ENCODE results near the gene CTBS. TPM values are rescaled to one million over a fixed set of nuclear protein-coding genes. Genes with fewer than 3 reads are reported as not detected.

The CTBS gene
- total RNA-seq, 1 donor from 2014 or later: 11.2 TPM

GRCh38 chr1:84505493-84506001 is 68.7 kb downstream of the CTBS start:
- ATAC-seq: peak; percentile 55

DNA sequence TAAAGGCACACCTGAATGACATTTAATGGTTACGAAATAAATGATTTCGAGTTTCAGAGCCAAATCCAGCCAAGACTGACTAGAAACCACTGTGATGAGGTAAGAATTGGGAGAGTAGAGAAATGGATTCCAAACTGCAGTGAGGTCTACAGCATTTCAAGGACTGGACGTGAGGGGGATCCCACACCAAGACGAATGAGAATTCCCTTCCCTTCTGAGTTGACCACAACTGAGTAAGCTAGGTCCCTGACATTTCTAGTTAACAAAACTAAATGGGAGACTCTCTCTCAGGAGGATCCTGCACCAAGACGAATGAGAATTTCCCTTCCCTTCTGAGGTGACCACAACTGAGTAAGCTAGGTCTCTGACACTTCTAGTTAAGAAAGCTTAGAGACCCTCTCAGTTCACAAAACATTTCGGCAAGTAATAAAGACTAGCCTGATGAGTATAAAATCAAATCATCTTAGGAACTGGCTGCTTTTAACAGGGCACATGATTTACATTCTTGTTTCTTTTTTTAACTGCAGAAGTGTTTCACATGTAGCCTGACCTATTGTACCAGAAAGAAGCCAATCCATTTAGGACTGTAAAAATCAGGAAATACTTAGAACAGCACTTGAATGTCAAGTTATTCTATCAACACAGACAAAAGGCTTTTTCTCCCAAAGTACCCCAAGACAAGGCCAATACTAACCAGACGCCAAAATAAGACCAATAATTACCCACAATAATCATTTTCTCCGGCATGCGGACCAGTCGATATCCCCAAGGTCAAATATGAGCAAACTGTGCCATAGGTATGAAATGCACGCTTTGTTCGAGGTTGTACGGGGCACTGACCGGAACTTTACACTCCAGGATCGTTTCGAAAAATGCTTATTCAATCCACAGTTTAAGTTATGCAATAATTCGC is 69.4 kb downstream of the CTBS start:
- no peak for ATAC-seq

DNA sequence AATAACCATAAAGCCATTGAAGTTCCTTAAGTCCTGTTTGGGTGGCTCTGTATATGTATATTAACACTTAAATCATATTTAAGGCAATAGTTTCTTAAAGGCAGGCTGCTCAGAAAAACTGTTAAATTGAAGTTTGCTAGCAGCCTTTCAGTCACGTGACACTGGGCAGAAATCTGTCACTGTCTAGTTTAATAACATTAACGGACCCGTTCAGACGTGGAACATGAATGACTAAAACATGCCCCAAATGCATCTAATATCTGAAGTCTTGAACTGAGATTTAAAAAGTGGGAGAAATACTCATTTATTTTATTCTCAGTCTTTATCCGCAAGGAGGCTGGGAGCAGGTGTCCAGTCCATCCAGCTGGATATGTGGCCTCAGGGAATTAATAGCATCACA is 71.3 kb downstream of the CTBS start:
- no peak for ATAC-seq

Other genes starting within 250 kb of the CTBS start
- gene DNASE2B, start 176.0 kb downstream of the CTBS start, total RNA-seq: not detected
- gene RPF1, start 95.2 kb downstream of the CTBS start, total RNA-seq: 24.4 TPM
- gene SPATA1, start 68.1 kb downstream of the CTBS start, total RNA-seq: 1.1 TPM
- gene GNG5, start 67.9 kb downstream of the CTBS start, total RNA-seq: 93.1 TPM
- gene SSX2IP, start 116.0 kb upstream of the CTBS start, total RNA-seq: 11.6 TPM

Measured in esophagus mucosa (tissue), 1 donor.